SK-N-SH (cell line): ENCODE data around the gene PRDM15. TPM values are rescaled to one million over a fixed set of nuclear protein-coding genes. Genes with fewer than 3 reads are reported as not detected.

Experiments used
- CTCF ChIA-PET: fragments of 300-600, 350-600 bp; formaldehyde crosslinking; extraction: SDS; loops from one replicate; lab custom pipeline; 2021; lab: Yijun Ruan, JAX
- POLR2A ChIA-PET: fragments of 350-600 bp; sonication (Branson Sonifier 250); formaldehyde crosslinking; extraction: SDS; loops from one replicate; lab custom pipeline; 2020; ENCODE audit warnings: antibody characterized with exemption, inconsistent platforms; lab: Yijun Ruan, JAX
- DNase-seq: peaks from one replicate; pipeline ENCODE4 v3.0.0; 2012
- H2AFZ ChIP-seq: fragments of 200-600 bp; sonication (generic); 2 replicates; pipeline ENCODE4 v1.8.1; 2016; ENCODE audit warnings: antibody characterized with exemption, mild to moderate bottlenecking, low read depth
- H3F3A ChIP-seq: fragments of 200-600 bp; sonication (generic); replicated peaks from 2 replicates; pipeline ENCODE3; 2016; ENCODE audit warnings: antibody characterized with exemption, mild to moderate bottlenecking; ENCODE audit not compliant: insufficient read depth
- H3K27ac ChIP-seq, 2 experiments: fragments of 200-500 bp in 1 of 2; fragments of 200-600 bp in 1 of 2; sonication (Bioruptor generic) in 1 of 2; sonication (generic), shearing (Covaris generic) in 1 of 2; 2 replicates each; pipeline versions ENCODE4 v1.5.1 to v1.6.1; 2014 to 2016; ENCODE audit warnings: low read depth in 2 of 2, inconsistent platforms in 1 of 2, low read length in 1 of 2, mild to moderate bottlenecking in 1 of 2, mixed read lengths in 1 of 2
- H3K27me3 ChIP-seq: fragments of 200-600 bp; sonication (generic), shearing (Covaris generic); 2 replicates; pipeline ENCODE4 v1.6.1; 2016; ENCODE audit warnings: mixed run types; ENCODE audit not compliant: insufficient read depth
- H3K36me3 ChIP-seq, 2 experiments: fragments of 200-500 bp in 1 of 2; fragments of 200-600 bp in 1 of 2; sonication (Bioruptor generic) in 1 of 2; sonication (generic) in 1 of 2; replicated peaks in 1 of 2; 2 replicates each; pipeline versions ENCODE3 to v1.5.1; 2014 to 2016; ENCODE audit warnings: low read length in 1 of 2, mild to moderate bottlenecking in 1 of 2; ENCODE audit not compliant: insufficient read depth in 2 of 2, control insufficient read depth in 1 of 2
- H3K4me1 ChIP-seq, 2 experiments: fragments of 200-500 bp in 1 of 2; fragments of 200-600 bp in 1 of 2; sonication (Bioruptor generic) in 1 of 2; sonication (generic), shearing (Covaris generic) in 1 of 2; 2 replicates each; pipeline versions ENCODE4 v1.5.1 to v1.6.1; 2014 to 2016; ENCODE audit warnings: low read depth in 1 of 2, low read length in 1 of 2, mixed run types in 1 of 2; ENCODE audit not compliant: insufficient read depth in 2 of 2, control insufficient read depth in 1 of 2
- H3K4me2 ChIP-seq: fragments of 200-600 bp; sonication (generic), shearing (Covaris generic); 2 replicates; pipeline ENCODE4 v1.6.1; 2017; ENCODE audit warnings: mixed run types
- H3K4me3 ChIP-seq, 2 experiments: fragments of 200-500 bp in 1 of 2; fragments of 200-600 bp in 1 of 2; sonication (Bioruptor generic) in 1 of 2; sonication (generic), shearing (Covaris generic) in 1 of 2; 2 replicates each; pipeline versions ENCODE4 v1.5.1 to v1.8.1; 2014 to 2016; ENCODE audit warnings: low read depth in 2 of 2, inconsistent platforms in 1 of 2, low read length in 1 of 2, mild to moderate bottlenecking in 1 of 2, mixed read lengths in 1 of 2, moderate library complexity in 1 of 2
- H3K79me2 ChIP-seq: fragments of 200-600 bp; sonication (generic); 2 replicates; pipeline ENCODE4 v1.8.1; 2017; ENCODE audit warnings: mild to moderate bottlenecking; ENCODE audit not compliant: insufficient read depth
- H3K9ac ChIP-seq: fragments of 200-600 bp; sonication (generic); 2 replicates; pipeline ENCODE4 v1.6.1; 2017; ENCODE audit warnings: mixed run types
- H3K9me2 ChIP-seq: fragments of 200-600 bp; sonication (generic); 2 replicates; pipeline ENCODE4 v1.6.1; 2017; ENCODE audit warnings: mixed run types
- H3K9me3 ChIP-seq: fragments of 200-600 bp; sonication (generic); 2 replicates; pipeline ENCODE4 v1.6.1; 2017; ENCODE audit warnings: mixed run types, mild to moderate bottlenecking, moderate library complexity
- H4K20me1 ChIP-seq: fragments of 200-600 bp; sonication (generic); 2 replicates; pipeline ENCODE4 v1.6.1; 2017; ENCODE audit warnings: mild to moderate bottlenecking, mixed run types; ENCODE audit not compliant: insufficient read depth
- CHD2 ChIP-seq: fragments of 150-350 bp; IDR thresholded peaks from 2 replicates; pipeline ENCODE4 v1.6.1; 2018; ENCODE audit warnings: low read length; ENCODE audit not compliant: partially characterized antibody
- ELF1 ChIP-seq: IDR thresholded peaks from 2 replicates; pipeline ENCODE4 v1.4.0; 2012
- EP300 ChIP-seq, 2 experiments: IDR thresholded peaks; 2 replicates each; pipeline versions ENCODE4 v1.4.0 to v1.6.1; 2012; ENCODE audit warnings: borderline replicate concordance in 1 of 2, low read depth in 1 of 2, low read length in 1 of 2
- EZH2phosphoT487 ChIP-seq: fragments of 200-600 bp; sonication (generic); IDR thresholded peaks from 2 replicates; pipeline ENCODE4 v1.6.1; 2017; ENCODE audit warnings: low read depth, mixed run types, mild to moderate bottlenecking, antibody characterized with exemption, moderate library complexity, borderline replicate concordance
- FOSL2 ChIP-seq: IDR thresholded peaks from 2 replicates; pipeline ENCODE4 v1.4.0; 2012; ENCODE audit warnings: low read depth, mild to moderate bottlenecking, moderate library complexity, borderline replicate concordance
- FOXM1 ChIP-seq: IDR thresholded peaks from 2 replicates; pipeline ENCODE4 v1.4.0; 2012; ENCODE audit warnings: low read depth, mild to moderate bottlenecking
- GATA2 ChIP-seq: sonication (generic); formaldehyde crosslinking; IDR thresholded peaks from 2 replicates; pipeline ENCODE4 v1.5.0; 2020; ENCODE audit warnings: mild to moderate bottlenecking, missing genetic modification reagents
- MEF2A ChIP-seq: IDR thresholded peaks from 2 replicates; pipeline ENCODE4 v1.4.0; 2012; ENCODE audit warnings: low read depth, borderline replicate concordance
- MXI1 ChIP-seq: IDR thresholded peaks from 2 replicates; pipeline ENCODE4 v1.6.1; 2012; ENCODE audit warnings: mild to moderate bottlenecking, low read depth, low read length, improper control_type of control experiment
- NFIC ChIP-seq: IDR thresholded peaks from 2 replicates; pipeline ENCODE4 v1.4.0; 2012; ENCODE audit warnings: borderline replicate concordance
- NRF1 ChIP-seq: IDR thresholded peaks from 2 replicates; pipeline ENCODE4 v1.6.1; 2012; ENCODE audit warnings: low read depth, mild to moderate bottlenecking, low read length
- POLR2AphosphoS5 ChIP-seq: IDR thresholded peaks from 2 replicates; pipeline ENCODE4 v1.6.1; 2012; ENCODE audit warnings: low read depth, low read length
- RFX5 ChIP-seq: IDR thresholded peaks from 2 replicates; pipeline ENCODE4 v1.6.1; 2012; ENCODE audit warnings: mild to moderate bottlenecking, improper control_type of control experiment, low read length
- RXRA ChIP-seq: IDR thresholded peaks from 2 replicates; pipeline ENCODE4 v1.4.0; 2012; ENCODE audit warnings: low read depth, mild to moderate bottlenecking, borderline replicate concordance
- TEAD4 ChIP-seq: IDR thresholded peaks from 2 replicates; pipeline ENCODE4 v1.4.0; 2012; ENCODE audit warnings: mild to moderate bottlenecking, borderline replicate concordance; ENCODE audit not compliant: insufficient read depth
- YY1 ChIP-seq: IDR thresholded peaks from 2 replicates; pipeline ENCODE4 v1.4.0; 2012; ENCODE audit warnings: low read depth, mild to moderate bottlenecking
- WGBS: methylation state at CpG from one replicate; pipeline ENCODE4 v1.1.6; 2017; ENCODE audit warnings: low lambda C conversion rate; 5-methylcytosine and 5-hydroxymethylcytosine counted together
- polyA plus RNA-seq, 3 experiments: library from polyadenylated mRNA; depleted of rRNA; stranded (reverse); fragments of >200 nt; gene quantifications; 2 replicates each; pipeline ENCODE4 v1.2.3, GENCODE V29; 2012
- TF ChIP-seq, protein P1 (sequence below): fragments of 200-600 bp; sonication (generic); IDR thresholded peaks from 2 replicates; pipeline ENCODE4 v1.6.1; 2017; ENCODE audit warnings: antibody characterized with exemption, mild to moderate bottlenecking, moderate library complexity
- TF ChIP-seq, protein P2 (sequence below): IDR thresholded peaks from 2 replicates; pipeline ENCODE4 v1.4.0; 2012; ENCODE audit warnings: low read depth

PRDM15 gene
- polyA plus RNA-seq, 1 of the 3 experiments (the other 2 are of a cell fraction) = 7.0 TPM

DNA sequence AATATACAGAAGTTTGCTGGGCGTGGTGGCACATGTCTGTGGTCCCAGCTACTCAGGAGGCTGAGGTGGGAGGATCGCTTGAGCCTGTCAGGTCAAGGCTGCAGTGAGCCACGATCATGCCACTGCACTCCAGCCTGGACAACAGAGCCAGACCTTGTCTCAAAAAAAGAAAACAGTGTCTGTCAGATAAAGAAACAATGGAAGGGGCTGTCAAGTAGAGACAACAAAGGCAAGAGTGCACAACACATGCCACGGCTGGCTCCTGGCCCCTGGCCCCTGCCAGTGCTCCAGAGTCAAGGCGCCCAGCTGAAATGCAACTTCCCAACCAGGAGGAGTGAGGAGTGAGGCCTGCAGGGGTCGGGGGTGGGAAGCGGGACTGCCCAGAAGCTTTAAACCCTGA is 32.6 kb downstream of the PRDM15 start:
- Histone ChIP-seq H3K9ac (no peak overlapping the region), H3K9me2 (no peaks in the 10 kb centered on the region), H4K20me1 (no peaks in the 10 kb centered on the region), H3K79me2 (no peaks in the 10 kb centered on the region), H3K4me2 (no peak overlapping the region), H3F3A (no peaks in the 10 kb centered on the region), H3K9me3 (no peaks in the 10 kb centered on the region), H3K27me3 (no peaks in the 10 kb centered on the region), H3K4me1 (peaks cover 0 to 3% of the 10 kb centered on the region in 2 experiments; a peak in 1 of 4 replicates), H2AFZ (no peak overlapping the region), H3K27ac (no peak overlapping the region), H3K4me3 (no peak overlapping the region), H3K36me3 (peaks cover 0 to 4% of the 10 kb centered on the region in 2 experiments)
- WGBS = 90% methylated on average over 7 of the region's 7 CpGs
- DNase-seq = no peak
- ChIA-PET POLR2A (no interaction called here), CTCF (interaction anchor here (0.8 to 1.2 kb wide), 3 partner anchors 30 to 299 kb away, joined by 3 to 4 read pairs (median 4); no protein-coding TSS in a partner anchor)
- TF ChIP-seq YY1 = no peak

DNA sequence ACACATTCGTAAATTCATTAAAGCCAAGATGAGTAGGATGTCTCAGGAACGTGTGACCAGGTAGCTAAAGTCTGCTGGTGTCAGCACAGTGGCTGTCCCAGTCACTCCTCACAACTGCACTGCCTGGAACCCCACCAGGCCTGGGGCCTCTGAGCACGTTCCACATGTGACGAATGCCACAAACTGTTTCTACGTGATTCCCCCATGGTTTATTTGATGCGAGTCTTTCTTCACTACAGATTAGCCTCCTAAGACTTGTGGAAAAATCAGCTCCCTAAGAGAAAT is 33.2 kb downstream of the PRDM15 start:
- Histone ChIP-seq H3K9me2 (no peaks in the 10 kb centered on the region), H3K36me3 (peaks cover 5 to 10% of the 10 kb centered on the region in 2 experiments), H4K20me1 (no peaks in the 10 kb centered on the region), H3K9ac (no peak overlapping the region), H3F3A (no peaks in the 10 kb centered on the region), H3K4me2 (no peak overlapping the region), H3K27ac (no peak overlapping the region), H2AFZ (no peak overlapping the region), H3K9me3 (no peaks in the 10 kb centered on the region; the same call in 1 of the 2 replicates), H3K4me3 (no peak overlapping the region), H3K27me3 (no peaks in the 10 kb centered on the region), H3K4me1 (peaks cover 0 to 3% of the 10 kb centered on the region in 2 experiments; a peak in 1 of 4 replicates), H3K79me2 (no peaks in the 10 kb centered on the region)
- ChIA-PET CTCF (interaction anchor here (1.0 kb wide), 1 partner anchor 271 kb away, joined by 3 read pairs; no protein-coding TSS in a partner anchor), POLR2A (no interaction called here)
- no peak for TF ChIP-seq CHD2
- 81% methylated on average over 6 of the region's 6 CpGs for WGBS
- DNase-seq = no peak

DNA sequence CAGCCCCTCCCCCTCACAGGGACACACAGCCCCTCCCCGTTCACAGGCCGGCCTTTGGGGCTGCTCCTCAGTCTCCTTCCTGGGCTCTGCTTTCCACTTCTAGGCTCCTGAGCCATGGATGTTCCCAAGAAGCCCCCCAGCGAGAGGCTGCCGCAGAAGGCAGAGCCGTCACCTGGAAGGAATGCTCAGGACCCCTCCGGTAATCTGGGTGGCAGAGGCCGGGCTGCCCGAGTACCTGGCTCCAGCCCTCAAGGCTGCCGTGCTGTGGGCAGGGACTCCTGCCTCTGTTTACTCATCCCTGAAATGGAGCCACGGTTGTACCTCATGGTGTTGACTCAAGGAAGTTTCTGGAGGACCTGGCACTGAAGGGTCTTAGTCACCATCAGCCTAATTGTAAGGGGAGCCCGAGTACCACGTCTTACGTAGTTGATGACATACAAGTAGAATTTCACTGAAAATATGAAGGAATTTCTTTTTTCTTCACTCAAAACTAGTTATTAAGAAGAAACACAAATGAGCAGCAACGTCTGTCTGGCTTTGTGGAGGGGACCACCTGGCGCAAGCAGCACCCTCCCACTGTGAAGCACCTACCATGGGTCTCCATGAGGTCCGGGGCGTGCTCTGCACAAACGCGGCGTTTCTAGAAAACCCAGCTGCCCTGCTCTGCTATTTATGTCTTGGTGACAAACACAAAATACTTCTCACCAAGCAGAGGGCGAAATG is 33.7 kb downstream of the PRDM15 start:
- Histone ChIP-seq H3K9me2 (no peaks in the 10 kb centered on the region), H3K27ac (no peak overlapping the region), H3K27me3 (no peaks in the 10 kb centered on the region), H3K9ac (no peak overlapping the region), H3K79me2 (no peaks in the 10 kb centered on the region), H3K4me1 (peaks cover 0 to 3% of the 10 kb centered on the region in 2 experiments; a peak in 1 of 4 replicates), H2AFZ (no peak overlapping the region), H3F3A (no peaks in the 10 kb centered on the region), H3K36me3 (peaks cover 5 to 13% of the 10 kb centered on the region in 2 experiments), H3K9me3 (peaks cover 4% of the 10 kb centered on the region; the same call in 1 of the 2 replicates), H3K4me2 (no peak overlapping the region)
- no peak for DNase-seq
- POLR2A ChIA-PET = no interaction called here
- WGBS = 86% methylated on average over 18 of the region's 21 CpGs
- CTCF ChIA-PET = interaction anchor here (1.0 kb wide), 1 partner anchor 271 kb away, joined by 3 read pairs; no protein-coding TSS in a partner anchor
- TF ChIP-seq RFX5 (no peak), NRF1 (no peak), MEF2A (no peak), ELF1 (no peak), TEAD4 (no peak), FOXM1 (no peak), EZH2phosphoT487 (no peak), MXI1 (no peak), CHD2 (no peak), GATA2 (no peak), NFIC (no peak), FOSL2 (no peak), POLR2AphosphoS5 (no peak), EP300 (IDR thresholded peaks at IDR 0.05; ENCODE audit: borderline replicate concordance in 1 of 2, low read depth in 1 of 2, low read length in 1 of 2) (no peak), RXRA (no peak)
- TF ChIP-seq, protein P1, sequence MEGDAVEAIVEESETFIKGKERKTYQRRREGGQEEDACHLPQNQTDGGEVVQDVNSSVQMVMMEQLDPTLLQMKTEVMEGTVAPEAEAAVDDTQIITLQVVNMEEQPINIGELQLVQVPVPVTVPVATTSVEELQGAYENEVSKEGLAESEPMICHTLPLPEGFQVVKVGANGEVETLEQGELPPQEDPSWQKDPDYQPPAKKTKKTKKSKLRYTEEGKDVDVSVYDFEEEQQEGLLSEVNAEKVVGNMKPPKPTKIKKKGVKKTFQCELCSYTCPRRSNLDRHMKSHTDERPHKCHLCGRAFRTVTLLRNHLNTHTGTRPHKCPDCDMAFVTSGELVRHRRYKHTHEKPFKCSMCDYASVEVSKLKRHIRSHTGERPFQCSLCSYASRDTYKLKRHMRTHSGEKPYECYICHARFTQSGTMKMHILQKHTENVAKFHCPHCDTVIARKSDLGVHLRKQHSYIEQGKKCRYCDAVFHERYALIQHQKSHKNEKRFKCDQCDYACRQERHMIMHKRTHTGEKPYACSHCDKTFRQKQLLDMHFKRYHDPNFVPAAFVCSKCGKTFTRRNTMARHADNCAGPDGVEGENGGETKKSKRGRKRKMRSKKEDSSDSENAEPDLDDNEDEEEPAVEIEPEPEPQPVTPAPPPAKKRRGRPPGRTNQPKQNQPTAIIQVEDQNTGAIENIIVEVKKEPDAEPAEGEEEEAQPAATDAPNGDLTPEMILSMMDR = no peak
- TF ChIP-seq, protein P2, sequence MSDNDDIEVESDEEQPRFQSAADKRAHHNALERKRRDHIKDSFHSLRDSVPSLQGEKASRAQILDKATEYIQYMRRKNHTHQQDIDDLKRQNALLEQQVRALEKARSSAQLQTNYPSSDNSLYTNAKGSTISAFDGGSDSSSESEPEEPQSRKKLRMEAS = no peak
- TF ChIP-seq, all 33 proteins: peak for 0
- H4K20me1 ChIP-seq = no peaks in the 10 kb centered on the region
- no peak overlapping the region for H3K4me3 ChIP-seq
